Measurements from ENCODE around the gene SPATA21.

DNA sequence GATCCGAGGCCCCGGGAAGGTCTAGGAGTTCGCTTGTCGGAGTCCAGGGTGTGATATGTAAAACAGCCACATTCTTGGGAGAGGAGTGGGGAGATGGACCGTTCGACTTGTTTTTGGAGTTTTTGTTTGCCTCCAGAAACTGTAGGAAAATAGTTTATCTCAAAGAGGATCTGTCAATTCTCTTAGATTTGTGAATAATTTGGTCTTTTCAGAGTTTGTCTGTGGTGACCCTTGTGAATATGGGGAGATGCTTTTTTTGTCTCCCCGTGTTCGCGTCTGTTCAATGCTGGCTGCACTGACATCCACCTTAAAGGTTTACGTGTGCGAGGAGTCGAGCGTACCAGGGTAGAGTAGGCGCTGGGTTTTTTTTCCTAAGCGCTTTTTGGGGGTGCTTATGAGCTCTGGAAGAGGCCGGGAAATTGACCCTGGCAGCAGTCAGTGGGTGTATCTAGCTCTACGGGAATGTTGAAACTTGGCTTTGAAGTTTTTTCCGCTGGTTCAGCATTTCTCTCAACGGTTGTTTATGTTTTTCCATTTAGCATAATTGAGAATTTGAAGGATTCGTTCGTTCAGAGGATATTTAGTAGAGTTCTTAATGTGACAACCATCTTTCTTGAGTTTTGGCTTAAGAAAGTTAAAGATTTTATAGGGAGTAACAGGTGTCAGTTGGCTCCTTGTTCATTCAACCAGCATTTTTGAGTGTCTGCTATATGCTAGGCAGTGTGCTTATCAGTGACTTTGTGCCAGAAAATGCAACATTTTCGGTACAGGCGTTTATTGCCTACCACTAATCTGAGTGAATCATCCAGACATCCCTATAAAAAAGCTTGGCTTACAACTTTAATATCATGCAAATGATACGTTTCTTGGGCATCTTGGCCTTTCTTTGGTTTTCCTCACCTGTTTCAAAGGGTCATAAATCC, 69.0 kb downstream of the SPATA21 start:
- no peak for TF ChIP-seq POLR2AphosphoS5 (IDR thresholded peaks at IDR 0.05; ENCODE audit: low read depth, low read length)
- no peak for TF ChIP-seq FOXP2 (optimal IDR thresholded peaks at IDR 0.05; ENCODE audit: borderline replicate concordance, extremely low read depth, extremely low read length, insufficient read depth)
- no peak for TF ChIP-seq TAF1 (IDR thresholded peaks at IDR 0.05; ENCODE audit: borderline replicate concordance, insufficient read depth, low read length)

Data from PFSK-1 (cell line).